ENCODE results near the gene PPIA.

The PPIA gene

DNA sequence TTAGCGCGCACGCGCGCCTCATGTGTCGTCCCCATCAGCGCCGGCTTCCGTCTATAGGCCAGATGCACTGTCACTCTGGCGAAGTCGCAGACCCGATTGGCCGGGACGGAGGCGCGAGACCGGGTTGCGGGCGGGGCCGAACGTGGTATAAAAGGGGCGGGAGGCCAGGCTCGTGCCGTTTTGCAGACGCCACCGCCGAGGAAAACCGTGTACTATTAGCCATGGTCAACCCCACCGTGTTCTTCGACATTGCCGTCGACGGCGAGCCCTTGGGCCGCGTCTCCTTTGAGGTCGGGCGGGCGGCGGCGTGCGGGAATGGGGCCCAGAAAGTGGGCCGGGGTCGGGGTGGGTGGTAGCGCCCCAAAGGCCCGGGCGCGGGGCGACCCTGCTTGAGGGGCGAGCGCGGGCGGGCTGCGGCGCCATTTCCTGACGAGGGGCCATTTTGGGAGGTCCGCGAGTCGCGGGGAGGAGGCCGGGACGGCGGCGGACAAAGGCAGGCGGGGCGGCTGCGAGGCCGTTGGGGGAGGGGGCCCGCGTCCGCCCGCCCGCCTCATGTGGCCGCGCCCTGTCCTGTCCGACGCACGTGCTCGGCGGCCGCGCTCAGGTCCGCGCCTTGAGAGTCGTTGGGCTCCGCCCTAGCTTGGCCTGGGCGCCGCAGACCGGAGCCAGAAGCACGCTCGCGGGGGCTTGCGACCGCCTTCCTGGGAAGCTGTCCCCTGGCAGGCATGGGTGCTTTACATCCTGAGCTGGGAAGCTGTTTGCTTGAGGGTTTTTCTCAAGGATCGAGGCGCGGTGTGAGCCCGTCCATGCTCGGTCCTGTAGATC, at the start of gene PPIA:
Gene PPIA (plus strand): TSS at position 178 of the 825 bp plus-strand sequence. CDS start 44 bp downstream, at position 222.
- DNase-seq (ENCODE audit: low read depth in 3 of 3): peak; percentile 96 to 98 (median 97)

DNA sequence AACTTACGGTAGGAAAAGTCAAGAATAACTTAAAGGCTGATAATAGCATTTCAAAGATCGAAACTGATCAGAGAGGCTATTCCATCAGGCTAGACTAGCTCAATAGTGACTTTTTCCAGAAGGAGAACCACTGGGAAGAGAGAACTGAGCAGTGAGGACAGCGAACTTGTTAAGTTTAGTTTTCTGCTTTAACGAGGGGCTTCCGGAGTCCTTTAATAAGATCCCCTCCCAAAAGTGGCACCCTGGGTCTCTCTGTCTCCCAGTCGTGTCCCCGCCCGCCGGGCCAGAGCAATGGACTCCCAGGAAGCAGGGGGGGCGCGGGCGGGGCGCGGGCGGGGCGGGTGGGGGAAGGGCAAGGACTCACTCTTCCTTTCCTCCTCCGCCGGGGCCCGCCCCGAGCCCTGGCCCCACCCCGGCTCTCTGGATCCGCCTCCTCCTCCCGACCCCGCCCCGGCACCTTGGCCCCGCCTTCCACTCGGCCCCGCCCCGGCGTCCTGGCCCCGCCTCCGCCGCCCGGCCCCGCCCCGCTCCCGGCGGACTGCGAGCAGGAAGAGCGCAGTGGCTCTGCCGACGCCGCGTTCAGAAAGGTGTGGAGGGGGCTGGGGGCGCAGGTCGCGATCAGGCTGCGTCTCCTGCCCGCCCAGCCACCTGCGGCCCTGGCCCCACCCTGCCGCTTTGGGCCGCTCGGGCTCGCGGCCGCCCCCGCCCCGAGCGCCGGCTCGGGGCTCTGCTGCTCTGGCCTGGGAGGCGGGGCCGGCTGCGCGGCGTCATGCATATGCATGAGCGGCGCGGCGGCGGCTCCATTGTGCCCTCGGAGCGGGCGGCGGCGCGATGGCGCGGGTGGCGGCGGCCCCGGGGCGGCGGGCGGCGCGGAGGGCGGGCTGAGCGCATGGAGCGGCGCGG, 48.2 kb upstream of the PPIA start, which contains the start of gene ZMIZ2:
Gene ZMIZ2 (plus strand): TSS at position 803 of the 903 bp plus-strand sequence. CDS start 7,403 bp downstream, outside the sequence.
- peak; percentile 86 to 92 (median 92) for DNase-seq (ENCODE audit: low read depth in 3 of 3)

DNA sequence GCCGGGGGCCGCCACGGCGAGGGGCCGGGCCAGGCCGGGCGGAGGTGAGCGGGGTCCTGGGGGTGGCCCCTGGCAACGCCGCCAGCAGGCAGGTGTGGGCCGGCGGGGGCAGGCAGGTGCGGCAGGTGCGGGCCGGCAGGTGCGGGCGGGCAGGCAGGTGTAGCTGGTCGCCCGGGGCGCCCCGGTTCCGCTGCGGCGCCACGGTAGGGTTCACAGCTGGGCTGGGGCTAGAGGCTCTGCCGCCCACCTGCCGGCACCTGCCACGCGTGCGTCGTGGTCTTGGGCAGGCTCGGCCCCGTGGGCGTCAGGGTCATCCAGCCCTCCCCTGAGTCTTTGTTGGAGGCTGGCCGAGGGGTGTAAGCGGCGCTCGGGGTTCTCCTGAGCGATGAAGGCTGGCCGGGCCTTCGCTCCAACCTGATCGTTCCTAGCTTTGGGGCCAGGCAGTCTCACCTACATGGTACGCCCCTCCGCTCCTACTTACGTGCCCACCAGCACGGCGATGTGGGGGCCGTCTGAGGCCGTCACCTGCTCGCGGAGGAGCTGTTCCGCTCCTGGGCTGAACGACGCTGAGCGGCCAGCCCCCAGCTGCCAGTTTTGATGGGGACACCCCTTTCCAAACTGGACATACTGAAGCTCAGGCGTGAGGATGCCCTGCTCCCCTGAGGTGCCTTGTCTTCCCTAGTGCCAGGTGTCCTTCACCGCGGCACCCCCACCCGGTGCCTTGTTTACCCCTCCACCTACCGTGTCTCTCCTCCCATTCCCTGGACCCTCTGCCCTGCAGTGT, 47.3 kb upstream of the PPIA start:
- DNase-seq (ENCODE audit: low read depth in 3 of 3): no peak

DNA sequence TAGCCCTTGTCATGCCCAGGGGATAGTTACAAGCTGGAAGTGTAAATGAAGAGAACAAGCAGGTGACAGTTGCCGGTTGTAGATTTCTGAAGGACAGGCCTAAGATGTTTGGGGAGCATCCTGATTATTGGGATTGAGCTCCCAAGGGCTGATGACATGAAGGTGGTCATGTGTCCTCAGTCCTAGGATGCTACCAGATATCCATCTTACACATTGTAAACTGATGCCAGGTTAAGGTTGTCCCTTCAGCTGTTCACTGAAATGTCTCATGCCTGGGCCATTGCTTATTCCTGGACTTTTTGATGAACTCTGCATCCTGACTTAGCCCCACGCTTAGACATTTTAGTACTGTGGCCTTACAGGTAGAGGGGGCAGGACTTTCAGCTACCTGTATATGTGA, 46.5 kb upstream of the PPIA start:
- DNase-seq (ENCODE audit: low read depth in 3 of 3): no peak

DNA sequence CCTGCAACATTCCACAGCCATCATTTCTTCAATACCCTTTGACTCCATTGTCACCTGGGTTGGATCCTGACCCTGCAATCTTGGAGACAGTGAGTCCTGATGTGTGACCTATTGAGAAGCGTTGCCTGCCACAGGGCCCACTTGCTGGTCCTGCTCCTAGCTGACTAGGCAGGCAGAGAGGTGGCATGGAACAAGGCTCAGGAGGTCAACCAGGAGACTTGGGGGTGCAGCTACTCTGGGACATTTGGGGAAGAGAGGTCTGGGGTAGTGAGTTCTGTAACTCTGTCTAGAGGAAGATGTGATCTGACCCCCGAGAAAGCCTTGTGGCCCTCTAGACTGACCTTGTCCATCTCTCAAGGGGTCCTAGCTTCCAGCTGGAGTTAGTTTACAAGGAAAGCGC, 46.1 kb upstream of the PPIA start:
- DNase-seq (ENCODE audit: low read depth in 3 of 3): no peak

DNA sequence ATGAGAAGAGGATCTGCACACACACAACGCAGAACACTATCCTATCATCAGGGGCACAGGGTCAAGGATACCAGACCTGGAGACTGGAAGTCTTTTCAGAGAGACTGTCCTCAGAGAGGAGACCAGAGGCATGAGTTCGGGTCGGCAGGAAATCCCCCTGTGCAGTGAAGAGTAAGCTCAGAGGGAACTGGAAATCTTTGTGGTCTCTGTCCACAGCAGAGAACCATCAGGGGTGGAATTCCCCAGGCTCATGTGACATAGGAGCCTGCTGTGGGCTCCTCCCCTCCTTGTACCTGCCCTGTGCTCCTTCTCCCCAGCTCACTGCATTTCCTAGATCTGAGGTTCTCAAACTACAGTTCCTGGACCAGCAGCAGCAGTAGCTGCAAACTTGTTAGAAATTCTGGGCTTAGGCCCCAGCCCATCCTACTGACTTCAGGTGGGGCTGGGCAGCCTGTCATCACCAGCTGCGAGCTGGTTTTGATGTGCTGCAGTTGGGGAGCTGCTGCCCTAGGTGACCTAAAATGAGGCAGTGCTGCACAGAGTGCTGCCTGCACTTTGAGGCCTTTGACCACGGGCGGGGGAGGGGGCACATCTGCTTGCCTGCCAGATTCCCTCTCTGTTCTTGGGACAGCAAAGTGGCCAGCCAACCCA, 45.4 kb upstream of the PPIA start:
- peak in 1 of 3 donors; percentile 22 for DNase-seq (ENCODE audit: low read depth in 3 of 3)

DNA sequence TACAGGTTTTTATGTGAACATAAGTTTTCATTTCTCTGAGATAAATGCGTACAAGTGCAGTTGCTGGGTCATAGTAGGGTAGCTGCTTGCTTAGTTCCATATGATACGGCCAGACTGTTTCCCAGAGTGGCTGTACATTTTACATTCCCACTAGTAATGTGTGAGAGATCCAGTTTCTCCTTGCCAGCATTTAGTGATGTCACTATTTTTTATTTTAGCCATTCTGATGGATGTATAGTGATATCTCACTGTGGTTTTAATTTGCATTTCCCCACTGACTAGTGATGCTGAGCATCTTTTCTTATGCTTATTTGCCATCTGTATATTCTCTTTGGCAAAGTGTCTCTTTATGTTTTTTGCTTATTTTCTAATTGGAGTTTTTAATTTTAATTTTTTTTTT, 43.7 kb upstream of the PPIA start:
- DNase-seq (ENCODE audit: low read depth in 3 of 3): no peak

DNA sequence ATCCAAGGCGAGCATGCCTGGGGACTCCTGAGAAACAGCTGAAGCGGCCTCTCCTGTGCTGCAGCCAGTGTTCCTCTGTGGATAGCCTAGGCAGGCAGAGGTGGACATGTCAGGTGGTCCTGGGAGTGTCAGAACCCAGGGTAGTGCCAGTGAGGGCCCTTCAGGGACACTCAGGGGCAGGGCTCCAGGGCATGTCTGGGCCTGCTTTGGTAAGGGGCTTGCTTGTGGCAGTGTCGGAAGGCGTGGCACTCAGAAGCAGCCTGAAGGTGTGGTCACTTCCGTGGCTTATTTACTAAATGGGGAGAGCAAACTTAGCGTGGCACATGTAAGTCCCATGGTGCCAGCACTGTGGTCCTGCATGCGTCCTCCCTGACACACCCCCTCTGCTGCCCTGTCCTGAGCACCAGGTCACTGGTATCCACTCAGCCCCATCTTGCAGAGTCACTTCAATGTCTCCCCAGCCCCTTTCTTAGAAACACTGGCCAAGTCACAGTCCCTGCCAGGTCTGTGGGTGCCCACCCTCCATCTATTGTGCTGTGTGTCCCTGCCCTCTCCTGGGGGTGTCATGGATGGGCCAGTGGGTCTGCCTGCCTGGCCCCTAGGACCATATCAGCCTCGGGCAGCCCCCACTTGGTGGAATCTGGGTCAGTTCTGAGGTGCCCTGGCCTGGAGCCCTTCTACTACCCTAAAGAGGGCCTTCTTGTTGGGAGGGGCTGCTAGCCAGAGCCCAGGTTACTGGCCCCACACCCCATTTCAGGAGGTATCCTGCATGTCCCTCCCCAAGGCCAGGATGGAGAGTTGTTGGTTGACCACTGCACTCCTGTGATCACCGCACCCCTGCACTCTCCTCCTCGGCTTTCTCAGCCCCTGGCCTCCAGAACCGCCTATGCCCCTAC, 41.4 kb upstream of the PPIA start:
- DNase-seq (ENCODE audit: low read depth in 3 of 3): no peak

DNA sequence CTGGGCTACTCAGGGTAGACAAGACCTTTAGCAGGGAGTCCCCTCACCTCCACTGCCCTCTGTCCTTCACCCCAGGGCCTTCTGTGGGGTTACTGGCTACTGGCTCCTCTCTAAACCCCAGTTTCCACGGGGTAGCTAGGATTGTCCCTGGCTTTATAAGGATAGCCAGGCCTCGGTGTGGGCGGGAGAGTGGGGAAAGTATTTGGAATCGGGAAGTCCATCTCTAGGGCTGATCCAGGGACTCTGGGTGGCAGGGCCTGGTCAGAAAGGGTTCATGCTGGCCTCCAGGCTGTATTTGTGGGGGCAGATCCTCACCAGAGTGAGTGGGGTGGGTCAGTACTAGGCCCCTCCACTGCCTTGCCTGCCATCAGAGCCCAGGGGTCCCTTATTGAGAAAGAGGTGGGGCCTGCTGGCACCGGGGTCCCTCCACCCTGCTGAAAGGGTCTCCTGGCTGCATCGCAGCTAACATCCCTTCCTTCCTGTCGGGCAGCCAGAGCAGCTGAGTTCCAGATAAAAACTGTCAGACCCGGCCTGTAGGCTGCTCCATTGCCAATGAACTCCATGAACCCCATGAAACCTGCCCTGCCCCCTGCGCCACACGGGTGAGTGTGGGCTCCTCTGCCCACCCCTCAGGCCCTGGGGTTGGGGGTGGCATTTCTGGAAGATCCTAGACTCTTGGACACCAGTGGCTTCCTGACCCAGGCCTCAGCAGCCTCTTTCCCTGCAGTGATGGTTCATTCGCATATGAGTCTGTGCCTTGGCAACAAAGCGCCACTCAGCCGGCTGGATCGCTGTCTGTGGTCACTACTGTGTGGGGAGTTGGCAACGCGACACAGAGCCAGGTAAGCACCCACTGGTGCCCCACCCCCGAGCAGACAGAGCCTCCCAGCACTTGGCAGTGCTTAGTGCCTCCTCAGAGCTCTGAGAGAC, 40.5 kb upstream of the PPIA start:
- DNase-seq (ENCODE audit: low read depth in 3 of 3): no peak

DNA sequence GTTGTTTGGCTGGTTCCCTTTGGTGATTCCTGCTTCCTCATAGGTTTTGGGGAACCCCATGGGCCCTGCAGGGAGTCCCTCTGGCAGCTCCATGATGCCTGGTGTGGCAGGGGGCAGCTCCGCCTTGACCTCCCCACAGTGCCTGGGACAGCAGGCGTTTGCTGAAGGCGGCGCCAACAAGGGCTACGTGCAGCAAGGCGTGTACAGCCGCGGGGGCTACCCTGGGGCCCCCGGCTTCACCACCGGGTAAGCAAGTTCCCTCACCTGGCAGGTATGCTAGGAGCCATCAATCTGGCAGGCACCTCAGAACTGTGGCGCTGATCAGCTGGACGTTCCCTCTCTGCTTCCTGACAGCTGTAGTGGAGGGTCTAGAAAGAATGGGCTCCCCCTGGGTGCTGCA, 39.6 kb upstream of the PPIA start:
- no peak for DNase-seq (ENCODE audit: low read depth in 3 of 3)

DNA sequence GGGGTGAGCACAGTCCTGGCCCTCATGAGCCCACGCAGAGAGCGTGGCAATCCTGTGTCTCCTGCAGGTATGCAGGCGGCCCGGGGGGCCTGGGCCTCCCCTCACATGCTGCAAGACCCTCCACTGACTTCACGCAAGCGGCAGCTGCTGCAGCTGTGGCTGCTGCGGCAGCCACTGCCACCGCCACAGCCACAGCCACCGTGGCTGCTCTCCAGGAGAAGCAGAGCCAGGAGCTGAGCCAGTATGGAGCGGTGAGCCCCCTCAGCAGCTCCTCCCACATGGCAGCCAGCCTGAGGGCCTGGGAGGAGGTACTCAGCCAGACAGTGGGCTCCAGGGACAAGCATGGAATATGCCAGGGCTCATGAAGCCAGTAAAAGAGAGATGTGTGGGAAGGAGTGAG, 39.2 kb upstream of the PPIA start:
- no peak for DNase-seq (ENCODE audit: low read depth in 3 of 3)

DNA sequence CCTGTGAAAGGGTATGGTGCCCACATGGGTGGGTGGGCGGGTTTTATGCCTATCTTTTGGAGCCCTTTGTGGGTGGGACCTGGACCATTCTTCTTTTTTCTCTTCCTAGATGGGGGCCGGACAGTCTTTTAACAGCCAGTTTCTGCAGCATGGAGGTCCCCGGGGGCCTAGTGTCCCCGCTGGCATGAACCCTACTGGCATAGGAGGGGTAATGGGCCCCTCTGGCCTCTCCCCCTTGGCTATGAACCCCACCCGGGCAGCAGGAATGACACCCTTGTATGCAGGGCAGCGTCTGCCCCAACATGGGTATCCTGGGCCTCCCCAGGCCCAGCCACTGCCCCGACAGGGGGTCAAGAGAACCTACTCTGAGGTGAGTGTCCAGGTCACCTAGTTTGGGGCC, 38.7 kb upstream of the PPIA start:
- no peak for DNase-seq (ENCODE audit: low read depth in 3 of 3)

DNA sequence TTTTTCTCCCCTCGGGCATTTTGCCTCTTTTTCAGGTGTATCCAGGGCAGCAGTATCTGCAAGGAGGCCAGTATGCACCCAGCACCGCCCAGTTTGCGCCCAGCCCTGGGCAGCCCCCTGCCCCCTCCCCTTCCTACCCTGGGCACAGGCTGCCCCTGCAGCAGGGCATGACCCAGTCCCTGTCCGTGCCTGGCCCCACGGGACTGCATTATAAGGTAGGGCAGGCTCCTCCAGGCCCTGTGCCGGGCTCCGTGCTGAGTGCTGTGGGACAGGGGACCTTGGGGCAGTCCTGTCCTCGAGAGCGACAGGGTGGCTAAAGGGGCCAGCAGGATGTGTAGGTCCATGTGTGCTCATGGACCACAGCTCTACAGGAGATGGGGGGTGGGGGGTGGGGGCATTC, 37.2 kb upstream of the PPIA start:
- no peak for DNase-seq (ENCODE audit: low read depth in 3 of 3)

DNA sequence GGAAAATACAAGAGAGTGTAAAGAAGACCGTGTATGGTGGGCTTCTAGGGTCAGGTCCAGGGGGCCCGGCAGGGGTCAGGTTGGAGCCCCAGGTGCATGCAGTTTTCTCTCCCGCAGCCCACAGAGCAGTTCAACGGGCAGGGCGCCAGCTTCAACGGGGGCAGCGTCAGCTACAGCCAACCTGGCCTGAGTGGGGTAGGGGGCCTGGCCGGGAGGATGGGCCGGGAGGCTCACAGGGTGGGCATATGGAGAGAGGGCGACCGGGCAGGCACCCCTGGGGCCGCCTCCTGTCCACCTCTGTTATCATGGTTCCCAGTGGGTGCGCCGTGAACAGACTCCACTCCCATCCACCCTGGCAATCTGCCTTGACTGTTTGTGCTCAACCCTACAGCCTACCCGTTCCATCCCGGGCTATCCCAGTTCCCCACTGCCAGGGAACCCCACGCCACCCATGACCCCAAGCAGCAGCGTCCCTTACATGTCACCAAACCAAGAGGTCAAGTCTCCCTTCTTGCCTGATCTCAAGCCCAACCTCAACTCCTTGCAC, 36.4 kb upstream of the PPIA start:
- DNase-seq (ENCODE audit: low read depth in 3 of 3): no peak

DNA sequence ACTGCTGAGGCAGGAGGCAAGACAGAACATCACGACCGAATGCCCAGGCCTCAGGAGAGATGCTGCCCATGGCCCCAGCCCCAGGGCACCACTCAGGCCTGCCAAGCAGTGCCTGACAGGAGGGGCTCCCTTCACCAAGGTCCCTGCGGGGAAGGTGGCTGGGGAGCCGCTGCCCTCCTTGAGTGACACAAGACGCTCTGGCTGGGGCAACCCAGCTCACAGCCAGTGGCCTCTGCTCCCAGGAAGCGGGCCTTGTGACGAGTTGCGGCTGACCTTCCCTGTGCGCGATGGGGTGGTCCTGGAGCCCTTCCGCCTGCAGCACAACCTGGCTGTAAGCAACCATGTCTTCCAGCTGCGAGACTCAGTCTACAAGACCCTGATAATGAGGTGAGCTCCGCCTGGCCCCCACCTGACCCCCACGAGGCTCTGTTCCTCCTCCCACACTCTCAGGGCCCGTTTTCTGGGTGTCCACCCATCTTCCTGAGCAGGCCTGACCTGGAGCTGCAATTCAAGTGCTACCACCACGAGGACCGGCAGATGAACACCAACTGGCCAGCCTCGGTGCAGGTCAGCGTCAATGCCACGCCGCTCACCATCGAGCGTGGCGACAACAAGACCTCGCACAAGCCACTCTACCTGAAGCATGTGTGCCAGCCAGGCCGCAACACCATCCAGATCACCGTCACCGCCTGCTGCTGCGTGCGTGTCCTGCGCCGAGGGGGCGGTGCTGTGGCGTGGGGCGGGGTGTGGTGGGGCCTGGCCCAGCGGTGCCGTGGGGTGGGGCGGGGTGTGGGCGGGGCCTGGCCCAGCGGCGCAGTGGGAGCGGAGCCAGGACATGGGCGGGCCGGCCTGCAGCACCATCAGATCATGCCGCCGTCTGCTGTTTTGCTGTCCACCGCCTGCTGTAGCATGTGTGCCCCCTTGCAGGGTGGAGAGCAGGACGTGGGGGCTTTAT, 35.0 kb upstream of the PPIA start:
- no peak for DNase-seq (ENCODE audit: low read depth in 3 of 3)

DNA sequence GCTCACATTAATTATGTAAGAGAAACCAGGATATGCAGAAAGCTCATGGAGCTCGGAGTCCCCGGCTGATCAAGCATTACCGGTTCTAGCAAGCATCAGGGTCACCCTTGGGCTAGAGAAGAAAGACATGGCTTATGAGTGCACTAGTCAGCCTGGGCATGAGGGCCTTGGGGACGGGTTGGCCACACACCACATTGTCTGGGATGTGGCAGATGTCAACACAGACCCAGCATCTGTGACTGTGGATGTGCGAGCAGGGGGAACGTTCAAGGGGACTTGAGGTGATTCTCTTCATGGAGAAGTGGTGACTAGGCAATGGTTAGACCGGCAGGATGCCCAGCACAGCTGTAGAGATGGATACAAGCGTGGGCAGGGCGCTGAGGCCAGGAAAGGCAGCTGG, 34.2 kb upstream of the PPIA start:
- no peak for DNase-seq (ENCODE audit: low read depth in 3 of 3)

DNA sequence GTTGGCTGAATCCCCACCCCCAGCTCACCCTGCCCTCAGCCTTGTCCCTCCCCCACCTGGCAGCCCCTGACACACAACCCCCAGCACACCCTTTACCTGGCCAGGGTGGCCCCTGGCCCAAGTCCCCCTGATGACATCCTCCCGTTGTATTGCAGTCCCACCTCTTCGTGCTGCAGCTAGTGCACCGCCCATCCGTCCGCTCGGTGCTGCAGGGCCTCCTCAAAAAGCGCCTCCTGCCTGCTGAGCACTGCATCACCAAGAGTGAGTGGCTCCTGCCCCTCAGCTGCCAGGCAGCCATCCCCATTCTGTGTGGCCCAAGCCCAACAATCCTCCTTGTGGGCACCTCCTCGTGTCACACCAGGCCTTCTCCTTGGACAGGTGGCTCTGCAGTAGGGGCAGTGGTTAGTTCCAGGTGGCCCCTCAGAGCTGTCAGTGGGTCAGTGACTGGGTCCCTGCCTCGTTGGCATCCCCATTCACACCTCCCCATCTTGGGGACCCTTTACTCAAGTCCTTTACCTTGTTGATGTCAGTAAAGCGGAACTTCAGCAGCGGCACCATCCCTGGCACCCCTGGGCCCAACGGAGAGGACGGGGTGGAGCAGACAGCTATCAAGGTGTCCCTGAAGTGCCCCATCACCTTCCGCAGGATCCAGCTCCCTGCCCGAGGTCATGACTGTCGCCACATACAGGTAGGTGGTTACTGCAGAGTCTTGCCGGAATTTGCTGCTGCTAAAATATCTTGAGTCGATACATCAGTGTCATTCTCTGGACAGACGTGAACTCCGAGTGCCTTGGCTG, 33.6 kb upstream of the PPIA start:
- no peak for DNase-seq (ENCODE audit: low read depth in 3 of 3)

Data from stimulated activated CD4-positive, alpha-beta T cell treated with anti-CD3 and anti-CD28 coated beads, TNF-alpha, amount 100 ng/mL, for 48 hours (primary cell).